ENCODE measurements around the gene SFTPD.

GRCh38 chr10:79995979-79996634, 47.2 kb upstream of the SFTPD start:
- no peak for TF ChIP-seq CTCF (IDR thresholded peaks at IDR 0.05 in 8 of 11, conservative IDR thresholded peaks at IDR 0.05 in 3 of 11)
- no peak for TF ChIP-seq POLR2A (IDR thresholded peaks at IDR 0.05)
- no peak for TF ChIP-seq POLR2AphosphoS5 (IDR thresholded peaks at IDR 0.05)

All from spleen (tissue), 7 donors.